GM18858 (cell line): ENCODE results near the gene ANP32A.

Source experiments
- ATAC-seq: cut with Tn5 transposase; IDR thresholded peaks from one replicate; pipeline ENCODE4 v1.9.1; 2021; ENCODE audit not compliant: unreplicated experiment

The ANP32A gene

DNA sequence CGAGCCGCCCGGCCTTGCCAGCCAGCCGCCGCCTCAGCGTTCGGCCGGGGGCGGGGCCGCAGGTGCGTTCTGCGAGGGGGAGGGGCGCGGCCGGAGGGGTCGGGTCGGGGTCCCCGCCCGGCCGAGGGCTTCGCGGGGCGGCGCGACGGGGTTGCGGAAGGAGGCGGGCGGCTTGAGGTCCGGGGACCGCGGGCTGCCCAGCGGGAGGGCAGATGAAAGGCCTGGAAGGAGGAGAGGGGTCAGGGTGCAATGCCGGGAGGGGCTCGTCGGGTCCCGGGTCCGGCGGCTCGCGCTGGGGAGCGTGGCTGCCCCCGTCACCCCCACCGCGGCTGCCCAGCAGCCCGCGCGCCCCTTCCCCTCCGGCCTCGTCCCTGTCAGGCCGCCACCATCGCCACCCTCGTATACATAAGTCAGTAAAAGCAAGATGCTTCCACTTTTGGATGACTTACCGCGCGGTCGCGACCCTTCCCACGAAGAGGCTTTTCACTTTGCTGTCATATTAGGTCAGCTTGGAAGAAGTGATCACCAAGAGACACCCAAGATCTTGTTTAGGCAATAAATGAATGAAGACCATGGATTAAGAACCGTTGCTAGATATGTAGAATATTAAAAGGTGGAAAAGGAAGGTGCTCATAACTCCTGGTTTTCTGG, 620 bp upstream of the ANP32A start:
- no peak for ATAC-seq

DNA sequence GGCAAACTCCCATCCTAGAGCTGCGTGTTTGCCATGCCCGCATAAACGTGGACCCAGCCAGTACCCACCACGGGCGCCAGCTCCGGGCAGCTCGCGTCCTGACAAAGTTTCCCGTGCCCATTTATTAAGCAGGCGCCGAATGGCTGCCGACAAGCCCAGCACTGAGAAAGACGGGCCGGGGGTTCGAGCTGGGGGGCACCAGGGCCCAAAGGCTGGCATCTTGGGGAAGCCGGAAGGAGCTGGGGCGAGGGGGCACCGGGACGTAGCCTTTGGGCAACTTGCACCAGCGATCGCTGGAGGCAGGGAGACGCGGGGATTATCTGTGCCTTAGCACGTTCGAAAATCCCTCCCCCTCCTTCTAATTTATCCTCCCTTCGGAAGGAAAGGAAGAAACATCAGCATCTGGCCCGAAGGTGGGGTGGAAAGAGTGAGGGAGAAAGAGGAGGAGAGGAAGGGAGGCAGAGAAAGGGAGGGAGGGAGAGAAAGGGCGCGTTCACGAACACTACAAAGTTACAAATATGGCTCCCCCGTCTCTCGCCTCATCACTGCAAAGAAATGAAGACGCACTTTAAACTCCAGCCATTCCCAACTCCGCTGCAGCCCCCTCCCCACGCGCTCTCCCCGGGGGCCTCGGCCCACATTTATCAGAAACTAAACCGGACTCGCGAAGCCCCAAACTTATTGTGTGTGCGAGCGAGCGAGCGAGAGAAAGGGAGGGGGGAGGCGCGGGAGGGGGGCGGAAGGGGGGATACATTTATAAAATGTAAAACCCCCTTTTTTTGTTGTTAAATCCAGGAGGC, 1.0 kb downstream of the ANP32A start:
- no peak for ATAC-seq

DNA sequence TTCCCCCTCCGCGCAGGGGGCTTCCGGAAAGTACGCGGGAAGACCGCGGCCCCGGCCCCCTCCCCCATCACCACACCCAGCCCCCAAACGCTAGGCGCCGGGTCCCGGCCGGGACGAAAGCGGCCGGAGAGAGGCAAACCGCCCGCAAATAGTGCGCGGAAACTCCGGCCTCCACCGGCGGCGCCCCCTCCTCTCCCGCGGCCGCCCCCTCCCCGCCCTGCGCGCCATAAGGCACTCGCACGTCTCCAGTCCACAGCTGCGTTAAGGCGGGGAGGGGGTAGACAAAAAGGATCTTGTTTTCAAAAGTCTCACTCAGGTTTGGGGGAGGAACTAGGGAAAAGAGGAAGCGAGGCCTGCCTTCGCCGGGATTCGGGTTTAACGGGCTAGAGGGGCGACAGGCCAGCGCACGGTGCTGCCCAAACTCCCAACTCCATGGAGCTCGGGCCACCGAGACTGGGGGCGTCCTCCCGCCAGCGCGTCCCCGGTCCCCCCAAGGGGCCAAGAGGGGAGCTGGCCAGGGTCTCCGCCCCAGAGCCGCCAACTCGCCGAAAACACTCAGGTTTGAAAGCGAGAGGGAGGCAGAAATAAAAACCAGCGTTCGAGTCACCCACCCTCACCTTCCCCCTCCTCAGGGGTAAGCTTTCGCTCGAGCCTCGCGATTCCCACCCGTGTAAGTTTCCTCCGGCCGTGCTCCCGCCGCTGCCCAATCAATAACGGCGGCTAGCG, 1.8 kb downstream of the ANP32A start:
- no peak for ATAC-seq

DNA sequence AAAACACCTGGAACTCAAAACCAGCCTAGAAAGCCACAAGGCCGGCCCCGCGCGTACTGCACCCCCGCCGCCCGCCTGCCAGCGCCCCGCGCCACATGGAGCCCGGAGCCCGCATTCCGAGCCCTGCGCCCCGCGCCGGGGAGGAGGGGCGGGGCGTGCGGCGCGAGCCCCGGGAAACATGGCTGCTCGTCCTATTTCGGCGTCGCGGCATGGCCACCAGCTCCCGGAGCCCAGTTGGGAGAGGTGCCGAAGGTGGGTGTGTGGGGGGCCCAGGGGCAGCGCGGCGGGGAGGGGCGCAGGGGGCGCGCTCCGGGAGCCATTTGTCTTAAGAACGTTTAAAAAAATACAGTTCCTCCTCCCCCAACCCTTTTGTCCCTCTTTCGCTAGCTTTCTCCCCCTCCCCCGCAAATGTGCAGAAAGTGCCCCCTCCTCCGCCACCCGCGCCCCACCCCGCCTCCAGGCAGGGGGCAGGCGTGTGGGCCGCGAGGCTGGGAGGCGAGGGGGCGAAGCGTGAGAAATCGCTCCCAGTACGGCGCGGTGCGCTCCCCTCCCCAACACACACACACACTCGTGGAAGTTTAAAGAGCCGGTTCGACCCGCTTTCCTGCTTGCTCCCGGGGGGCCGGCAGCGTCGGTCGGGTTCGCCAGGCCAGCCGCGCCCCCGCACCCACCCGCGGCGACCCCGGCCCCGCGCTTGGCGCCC, 2.5 kb downstream of the ANP32A start:
- no peak for ATAC-seq

- ATAC-seq = no peak
Measured at GRCh38 chr15:68817304-68818065, 3.2 kb downstream of the ANP32A start.

DNA sequence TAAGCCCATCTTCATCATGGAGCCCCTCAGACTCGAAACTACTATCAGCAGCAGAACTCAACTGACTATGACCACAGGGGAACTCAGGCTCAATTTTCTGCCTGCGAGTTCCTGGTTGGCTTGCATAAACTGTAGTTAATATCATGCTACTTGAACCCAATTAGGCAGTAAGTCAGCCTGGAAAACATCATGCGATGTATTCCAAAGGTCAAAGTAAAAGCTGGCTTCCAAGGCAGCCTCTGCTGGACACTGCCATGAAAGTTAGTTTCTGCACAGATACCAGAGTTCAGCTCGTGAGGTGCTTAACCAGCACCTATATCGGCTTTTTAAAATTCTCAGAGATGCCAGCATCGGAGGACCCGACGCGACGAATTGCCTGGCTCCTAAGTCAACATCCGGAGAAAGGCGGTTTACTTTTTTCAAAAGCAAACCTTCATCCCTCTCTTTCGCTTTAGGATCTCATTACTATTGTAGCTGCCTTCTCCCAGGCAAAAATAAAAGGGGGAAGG, 3.8 kb downstream of the ANP32A start:
- no peak for ATAC-seq

GRCh38 chr15:68816158-68816557, 4.5 kb downstream of the ANP32A start:
- no peak for ATAC-seq

- no peak for ATAC-seq
Measured at GRCh38 chr15:68815598-68815997, 5.1 kb downstream of the ANP32A start.

DNA sequence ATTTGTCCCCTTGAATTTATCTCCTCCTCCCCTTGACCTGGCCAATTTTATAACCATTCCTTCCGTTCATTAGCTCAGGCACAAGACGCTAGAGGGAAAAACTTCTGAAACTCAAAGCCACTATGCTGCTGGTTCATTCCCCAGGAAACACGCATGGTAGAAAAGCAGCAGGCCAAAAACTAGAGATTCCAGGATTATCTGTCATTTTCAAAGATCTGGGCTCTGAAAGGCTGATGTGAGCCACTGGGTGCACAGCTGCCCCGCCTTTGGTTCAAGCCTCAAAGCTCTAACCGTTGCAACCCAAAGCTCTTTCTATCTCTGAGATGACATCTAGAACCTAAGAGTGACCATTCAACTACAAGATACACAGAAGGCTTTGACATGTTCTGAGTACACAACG, 6.1 kb downstream of the ANP32A start:
- ATAC-seq = no peak

- ATAC-seq = no peak
Measured at GRCh38 chr15:68812597-68813431, 7.9 kb downstream of the ANP32A start.

- ATAC-seq = no peak
Measured at GRCh38 chr15:68812069-68812468, 8.6 kb downstream of the ANP32A start.

DNA sequence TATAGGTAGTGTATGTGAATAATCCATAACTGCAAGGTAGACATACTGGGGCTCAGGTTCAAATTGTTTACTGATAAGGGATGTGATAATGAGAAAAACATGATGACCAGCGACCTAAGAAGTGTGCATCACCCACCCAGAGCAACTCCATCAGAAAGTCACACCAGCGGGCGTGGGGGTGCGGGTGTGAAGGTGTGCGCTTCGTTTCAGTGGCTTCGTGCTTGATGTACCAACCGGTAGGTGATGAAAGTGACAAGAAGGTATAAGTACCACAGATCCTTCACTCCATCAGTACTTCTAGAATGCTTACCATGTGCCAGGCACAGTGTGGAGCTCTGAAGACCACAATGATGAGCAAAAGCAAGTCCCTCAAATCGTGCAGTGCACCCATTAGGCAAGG, 11.2 kb downstream of the ANP32A start:
- no peak for ATAC-seq

- ATAC-seq = no peak
Measured at GRCh38 chr15:68808770-68809169, 11.9 kb downstream of the ANP32A start.

GRCh38 chr15:68808091-68808490, 12.6 kb downstream of the ANP32A start:
- ATAC-seq = no peak

- no peak for ATAC-seq
Measured at GRCh38 chr15:68807249-68807648, 13.4 kb downstream of the ANP32A start.

GRCh38 chr15:68806220-68807060, 14.3 kb downstream of the ANP32A start:
- no peak for ATAC-seq

- no peak for ATAC-seq
Measured at GRCh38 chr15:68802373-68802772, 18.3 kb downstream of the ANP32A start.

DNA sequence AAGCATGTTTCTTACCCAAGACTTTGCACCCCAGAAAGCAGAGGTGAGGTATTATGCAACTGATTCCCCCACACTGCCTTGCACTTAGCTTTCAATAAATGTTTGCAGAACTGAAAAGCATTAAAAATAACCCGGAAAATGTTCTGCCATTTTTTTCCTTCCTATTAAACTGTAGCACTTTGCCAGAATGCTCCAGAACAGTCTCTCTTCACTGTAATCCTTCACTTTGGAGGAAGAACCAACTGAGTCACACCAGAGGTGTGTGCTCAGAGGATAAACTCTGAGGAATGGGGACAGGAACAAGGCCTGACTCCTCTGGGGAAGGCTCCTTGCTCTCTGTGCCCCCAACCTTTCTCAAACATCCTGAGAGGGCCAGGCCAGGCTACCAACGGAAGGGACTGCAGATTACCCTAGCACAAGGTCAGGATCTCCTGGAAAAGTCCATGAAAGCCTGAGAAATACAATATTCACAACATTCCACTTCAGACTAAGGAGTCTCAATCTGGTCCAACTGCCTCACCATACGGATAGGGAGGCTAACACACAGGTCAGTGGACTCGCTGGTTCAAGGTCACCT, 19.0 kb downstream of the ANP32A start:
- ATAC-seq = no peak
